C4-2B (cell line): ENCODE measurements around the gene GLB1L3.

Experiments
- ZFX ChIP-seq: fragments of 450-650 bp; IDR thresholded peaks from 2 replicates; pipeline ENCODE4 v1.6.1; 2017
- TF ChIP-seq, protein P1 (sequence below): fragments of 450-650 bp; conservative IDR thresholded peaks from 2 replicates; pipeline ENCODE4 v1.5.1; 2017; ENCODE audit warnings: mild to moderate bottlenecking

DNA sequence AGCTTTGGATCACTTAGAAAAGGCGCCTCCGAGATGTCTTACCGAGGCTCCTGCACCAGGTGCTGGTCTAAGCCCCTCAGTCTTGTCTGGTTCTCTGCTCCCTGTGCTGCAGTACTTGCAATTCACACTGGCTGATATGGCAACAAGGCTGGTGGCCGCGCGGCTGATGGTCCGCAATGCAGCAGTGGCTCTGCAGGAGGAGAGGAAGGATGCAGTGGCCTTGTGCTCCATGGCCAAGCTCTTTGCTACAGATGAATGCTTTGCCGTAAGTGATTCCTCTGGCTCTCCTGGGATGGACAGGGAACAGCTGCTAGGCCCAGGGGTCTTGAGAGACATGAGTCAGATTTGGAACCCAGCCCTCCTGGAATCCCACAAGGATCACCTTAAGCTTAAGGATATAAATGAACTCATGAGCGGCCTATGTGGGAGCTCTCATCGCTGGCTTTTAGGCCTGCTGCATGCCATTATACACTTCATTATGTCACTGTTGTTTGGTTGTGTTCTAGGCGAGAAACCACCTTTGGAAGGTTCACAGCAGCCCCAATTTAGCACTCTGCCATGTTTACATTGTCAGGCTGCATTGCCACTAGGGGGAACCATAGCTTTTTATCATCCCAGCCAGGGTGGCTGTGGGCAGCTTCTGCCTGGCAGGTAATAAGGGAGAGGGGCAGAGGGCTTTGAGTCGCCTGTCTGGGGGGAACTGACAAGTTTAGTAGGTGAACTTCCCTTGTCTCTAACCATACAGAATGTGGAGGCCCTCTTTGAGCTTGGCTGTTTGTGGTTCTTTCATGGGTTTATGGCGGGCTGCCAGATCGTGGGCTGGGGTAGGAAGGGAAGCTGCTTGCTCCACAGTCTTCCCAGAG, 14.3 kb upstream of the GLB1L3 start:
- TF ChIP-seq, protein P1, sequence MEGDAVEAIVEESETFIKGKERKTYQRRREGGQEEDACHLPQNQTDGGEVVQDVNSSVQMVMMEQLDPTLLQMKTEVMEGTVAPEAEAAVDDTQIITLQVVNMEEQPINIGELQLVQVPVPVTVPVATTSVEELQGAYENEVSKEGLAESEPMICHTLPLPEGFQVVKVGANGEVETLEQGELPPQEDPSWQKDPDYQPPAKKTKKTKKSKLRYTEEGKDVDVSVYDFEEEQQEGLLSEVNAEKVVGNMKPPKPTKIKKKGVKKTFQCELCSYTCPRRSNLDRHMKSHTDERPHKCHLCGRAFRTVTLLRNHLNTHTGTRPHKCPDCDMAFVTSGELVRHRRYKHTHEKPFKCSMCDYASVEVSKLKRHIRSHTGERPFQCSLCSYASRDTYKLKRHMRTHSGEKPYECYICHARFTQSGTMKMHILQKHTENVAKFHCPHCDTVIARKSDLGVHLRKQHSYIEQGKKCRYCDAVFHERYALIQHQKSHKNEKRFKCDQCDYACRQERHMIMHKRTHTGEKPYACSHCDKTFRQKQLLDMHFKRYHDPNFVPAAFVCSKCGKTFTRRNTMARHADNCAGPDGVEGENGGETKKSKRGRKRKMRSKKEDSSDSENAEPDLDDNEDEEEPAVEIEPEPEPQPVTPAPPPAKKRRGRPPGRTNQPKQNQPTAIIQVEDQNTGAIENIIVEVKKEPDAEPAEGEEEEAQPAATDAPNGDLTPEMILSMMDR = peak; percentile 83
- no peak for TF ChIP-seq ZFX
